H1 (cell line): ENCODE measurements around the gene MUC5B.

Source experiments
- ATF2 ChIP-seq: IDR thresholded peaks from 2 replicates; pipeline ENCODE4 v1.6.1; 2012; ENCODE audit warnings: low read length, inconsistent platforms
- CBX8 ChIP-seq: fragments of 300-800, 300-1000 bp; sonication (generic); IDR thresholded peaks from 2 replicates; pipeline ENCODE4 v1.7.1; 2016; ENCODE audit warnings: low read depth, low read length, borderline replicate concordance
- CREB1 ChIP-seq: IDR thresholded peaks from 2 replicates; pipeline ENCODE4 v1.6.1; 2012; ENCODE audit warnings: inconsistent platforms
- EZH2 ChIP-seq: fragments of 200-600 bp; sonication (generic); IDR thresholded peaks from 2 replicates; pipeline ENCODE4 v1.7.1; 2012; ENCODE audit warnings: low read depth, mild to moderate bottlenecking, moderate library complexity, low read length, inconsistent platforms; ENCODE audit not compliant: severe bottlenecking
- JUN ChIP-seq: IDR thresholded peaks from 2 replicates; pipeline ENCODE4 v1.6.1; 2011; ENCODE audit warnings: low read depth, mild to moderate bottlenecking, improper control_type of control experiment, low read length
- MAX ChIP-seq: IDR thresholded peaks from 2 replicates; pipeline ENCODE4 v1.6.1; 2012; ENCODE audit warnings: inconsistent platforms
- RAD21 ChIP-seq, 2 experiments: IDR thresholded peaks in 1 of 2; conservative IDR thresholded peaks in 1 of 2; 2 replicates each; pipeline ENCODE4 v1.6.1; 2011; ENCODE audit warnings: low read depth in 2 of 2, low read length in 2 of 2, improper control_type of control experiment in 1 of 2, inconsistent platforms in 1 of 2, mild to moderate bottlenecking in 1 of 2, moderate library complexity in 1 of 2
- SIN3A ChIP-seq, 2 experiments: IDR thresholded peaks in 1 of 2; conservative IDR thresholded peaks in 1 of 2; 2 replicates each; pipeline ENCODE4 v1.6.1; 2011 to 2012; ENCODE audit warnings: low read length in 2 of 2, improper control_type of control experiment in 1 of 2, low read depth in 1 of 2, mild to moderate bottlenecking in 1 of 2
- SRF ChIP-seq: IDR thresholded peaks from 2 replicates; pipeline ENCODE4 v1.6.1; 2011; ENCODE audit warnings: mild to moderate bottlenecking, low read depth, low read length, moderate library complexity
- TBP ChIP-seq: IDR thresholded peaks from 2 replicates; pipeline ENCODE4 v1.6.1; 2011; ENCODE audit warnings: low read depth, low read length, improper control_type of control experiment
- TCF12 ChIP-seq: IDR thresholded peaks from 2 replicates; pipeline ENCODE4 v1.6.1; 2011; ENCODE audit warnings: low read depth, mild to moderate bottlenecking, low read length
- USF2 ChIP-seq: IDR thresholded peaks from 2 replicates; pipeline ENCODE4 v1.6.1; 2011; ENCODE audit warnings: low read length, improper control_type of control experiment
- ZNF274 ChIP-seq: IDR thresholded peaks from 2 replicates; pipeline ENCODE4 v1.7.0; 2012; ENCODE audit warnings: low read length, borderline replicate concordance; ENCODE audit errors: extremely low read depth
- TF ChIP-seq, protein P1 (sequence below), 3 experiments: IDR thresholded peaks; 1 replicate in 2 of 3; 2 replicates in 1 of 3; pipeline versions ENCODE4 v1.5.1 to v1.6.1; 2011; ENCODE audit warnings: low read length in 3 of 3, mild to moderate bottlenecking in 3 of 3, inconsistent platforms in 2 of 3, low read depth in 1 of 3, moderate library complexity in 1 of 3; ENCODE audit not compliant: insufficient read depth in 1 of 3; ENCODE audit errors: control extremely low read depth in 1 of 3

DNA sequence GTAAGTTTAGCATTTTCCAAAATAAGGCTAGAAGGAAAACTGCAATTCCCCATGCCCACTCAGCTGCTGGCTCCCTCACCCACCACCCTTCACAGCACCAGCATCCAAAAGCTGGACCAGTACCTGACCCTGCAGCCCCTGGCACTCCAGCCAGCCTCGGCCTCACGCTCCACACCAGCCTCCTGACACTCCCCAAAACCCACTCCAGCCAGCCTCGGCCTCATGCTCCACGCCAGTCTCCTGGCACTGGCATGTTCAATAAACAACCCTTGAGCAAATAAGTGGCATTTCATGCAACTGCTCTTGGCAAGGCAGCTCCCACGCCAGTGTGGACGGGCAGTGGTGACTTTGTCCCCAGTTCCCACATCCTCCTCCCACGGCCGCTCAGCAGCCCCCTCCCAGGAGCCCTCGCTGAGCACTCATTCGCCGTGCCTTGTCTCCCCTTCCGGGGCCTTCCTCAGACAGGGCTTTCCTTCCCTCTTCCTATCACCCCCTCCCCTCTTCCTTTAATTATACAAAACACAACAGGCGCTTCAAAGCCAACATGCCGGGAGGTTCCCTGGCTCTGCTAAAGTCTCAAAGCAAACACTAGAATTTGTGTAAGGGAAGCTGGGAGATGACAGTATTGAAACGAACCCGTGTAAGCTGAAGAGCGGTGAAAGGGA is 79.7 kb downstream of the MUC5B start:
- TF ChIP-seq CREB1 (no peak), JUN (no peak), RAD21 (IDR thresholded peaks at IDR 0.05 in 1 of 2, conservative IDR thresholded peaks at IDR 0.05 in 1 of 2; ENCODE audit: low read depth in 2 of 2, low read length in 2 of 2) (no peak), MAX (no peak), TCF12 (no peak), SIN3A (conservative IDR thresholded peaks at IDR 0.05 in 1 of 2, IDR thresholded peaks at IDR 0.05 in 1 of 2; ENCODE audit: low read depth in 1 of 2, low read length in 2 of 2) (no peak), SRF (no peak), EZH2 (no peak), ATF2 (no peak), TBP (no peak), CBX8 (no peak), ZNF274 (no peak), USF2 (no peak)
- TF ChIP-seq, protein P1, sequence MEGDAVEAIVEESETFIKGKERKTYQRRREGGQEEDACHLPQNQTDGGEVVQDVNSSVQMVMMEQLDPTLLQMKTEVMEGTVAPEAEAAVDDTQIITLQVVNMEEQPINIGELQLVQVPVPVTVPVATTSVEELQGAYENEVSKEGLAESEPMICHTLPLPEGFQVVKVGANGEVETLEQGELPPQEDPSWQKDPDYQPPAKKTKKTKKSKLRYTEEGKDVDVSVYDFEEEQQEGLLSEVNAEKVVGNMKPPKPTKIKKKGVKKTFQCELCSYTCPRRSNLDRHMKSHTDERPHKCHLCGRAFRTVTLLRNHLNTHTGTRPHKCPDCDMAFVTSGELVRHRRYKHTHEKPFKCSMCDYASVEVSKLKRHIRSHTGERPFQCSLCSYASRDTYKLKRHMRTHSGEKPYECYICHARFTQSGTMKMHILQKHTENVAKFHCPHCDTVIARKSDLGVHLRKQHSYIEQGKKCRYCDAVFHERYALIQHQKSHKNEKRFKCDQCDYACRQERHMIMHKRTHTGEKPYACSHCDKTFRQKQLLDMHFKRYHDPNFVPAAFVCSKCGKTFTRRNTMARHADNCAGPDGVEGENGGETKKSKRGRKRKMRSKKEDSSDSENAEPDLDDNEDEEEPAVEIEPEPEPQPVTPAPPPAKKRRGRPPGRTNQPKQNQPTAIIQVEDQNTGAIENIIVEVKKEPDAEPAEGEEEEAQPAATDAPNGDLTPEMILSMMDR (IDR thresholded peaks at IDR 0.05; ENCODE audit: control extremely low read depth in 1 of 3, insufficient read depth in 1 of 3, low read depth in 1 of 3, low read length in 3 of 3): no peak
